Endothelial cell of umbilical vein (primary cell): ENCODE results near the gene CAMK2B.

Source experiments
- CTCF ChIP-seq, 2 donors: IDR thresholded peaks; 1 replicate in 1 of 2; 2 replicates in 1 of 2; pipeline ENCODE4 v1.5.1; 2011; ENCODE audit warnings: low read length in 2 of 2, mild to moderate bottlenecking in 2 of 2, moderate library complexity in 2 of 2, control low read depth in 1 of 2, inconsistent platforms in 1 of 2, low read depth in 1 of 2; ENCODE audit not compliant: insufficient read depth in 1 of 2; ENCODE audit errors: extremely low read depth in 1 of 2
- EZH2 ChIP-seq: IDR thresholded peaks from 2 replicates; pipeline ENCODE4 v1.6.1; 2012; ENCODE audit warnings: borderline replicate concordance, low read depth, mild to moderate bottlenecking, moderate library complexity, low read length, inconsistent platforms; ENCODE audit not compliant: severe bottlenecking
- GATA2 ChIP-seq: IDR thresholded peaks from 2 replicates; pipeline ENCODE4 v1.7.0; 2011; ENCODE audit warnings: low read depth, mild to moderate bottlenecking, moderate library complexity, mixed read lengths, low read length; ENCODE audit not compliant: insufficient read length, insufficient read depth
- POLR2A ChIP-seq: IDR thresholded peaks from 2 replicates; pipeline ENCODE4 v1.6.1; 2012; ENCODE audit warnings: low read depth, mild to moderate bottlenecking, control low read depth, low read length

- TF ChIP-seq CTCF (IDR thresholded peaks at IDR 0.05; ENCODE audit: extremely low read depth in 1 of 2, insufficient read depth in 1 of 2, low read depth in 1 of 2, low read length in 2 of 2): no peak
- TF ChIP-seq EZH2: no peak
- no peak for TF ChIP-seq POLR2A
- no peak for TF ChIP-seq GATA2
These were observed 119.4 kb downstream of the CAMK2B start for GRCh38 chr7:44206008-44206407.
